Lung (tissue), 12 donors: Measurements from ENCODE around the gene FAT2. TPM values are rescaled to one million over a fixed set of nuclear protein-coding genes. Genes with fewer than 3 reads are reported as not detected.

Source experiments
- ATAC-seq: fragments of 200-7000 bp; cut with Tn5 transposase; one replicate; pipeline ENCODE4 v1.9.1; 2020; ENCODE audit warnings: moderate number of reproducible peaks; ENCODE audit not compliant: insufficient read depth, low FRiP score
- DNase-seq, 3 donors: peaks; one replicate each; pipeline ENCODE4 v3.0.0-alpha.2; 2013 to 2017
- H3K27ac ChIP-seq, 2 donors: one replicate each; pipeline ENCODE4 v1.5.1; 2013; ENCODE audit warnings: mild to moderate bottlenecking in 2 of 2, moderate library complexity in 2 of 2, control low read depth in 1 of 2, inconsistent platforms in 1 of 2, low read depth in 1 of 2, low read length in 1 of 2
- H3K27me3 ChIP-seq, 3 donors: one replicate each; pipeline ENCODE4 v1.5.1; 2013; ENCODE audit warnings: low read length in 2 of 3; ENCODE audit not compliant: control insufficient read depth in 3 of 3, insufficient read depth in 3 of 3
- H3K36me3 ChIP-seq, 4 donors: one replicate each; pipeline ENCODE4 v1.5.1; 2013; ENCODE audit warnings: low read length in 4 of 4, mild to moderate bottlenecking in 1 of 4, moderate library complexity in 1 of 4; ENCODE audit not compliant: control insufficient read depth in 4 of 4, insufficient read depth in 4 of 4
- H3K4me1 ChIP-seq, 5 donors: one replicate each; pipeline ENCODE4 v1.5.1; 2013; ENCODE audit warnings: low read length in 5 of 5, mild to moderate bottlenecking in 2 of 5, moderate library complexity in 1 of 5; ENCODE audit not compliant: control insufficient read depth in 5 of 5, insufficient read depth in 5 of 5
- H3K4me3 ChIP-seq: one replicate; pipeline ENCODE4 v1.5.1; 2013; ENCODE audit warnings: mild to moderate bottlenecking, control low read depth, moderate library complexity
- H3K9ac ChIP-seq, 2 donors: one replicate each; pipeline ENCODE4 v1.5.1; 2013; ENCODE audit warnings: low read length in 2 of 2, control low read depth in 1 of 2; ENCODE audit not compliant: insufficient read depth in 1 of 2
- H3K9me3 ChIP-seq, 4 donors: one replicate each; pipeline ENCODE4 v1.5.1; 2013; ENCODE audit warnings: low read length in 3 of 4, mild to moderate bottlenecking in 1 of 4, moderate library complexity in 1 of 4; ENCODE audit not compliant: control insufficient read depth in 4 of 4, insufficient read depth in 3 of 4
- WGBS, 2 donors: extraction: QIAGEN DNeasy Blood & Tissue Kit; methylation state at CpG; one replicate each; pipeline ENCODE4 v1.1.7; 2013; 5-methylcytosine and 5-hydroxymethylcytosine counted together
- polyA plus RNA-seq, 2 donors: library from polyadenylated mRNA; stranded (reverse); fragments of 200-250 nt; gene quantifications; one replicate each; pipeline ENCODE4 v1.2.1, GENCODE V29; 2013
- total RNA-seq, 2 donors: library from RNA; depleted of rRNA in 1 of 2; stranded (reverse); fragments of >200 nt in 1 of 2; gene quantifications; one replicate each; pipeline ENCODE4 v1.2.1, GENCODE V29; 2014 to 2021
- TF ChIP-seq, protein P1 (sequence below): IDR thresholded peaks from 2 replicates; pipeline ENCODE4 v1.5.1; 2012; ENCODE audit warnings: mild to moderate bottlenecking; ENCODE audit errors: control extremely low read depth, extremely low read depth
- donor health status: control.
- donor health status: control.
- donor health status: Bipolar disorder and iron deficiency.
- donor health status: healthy.
- donor health status: DM: yes; HTN: yes; CAD: no.

The FAT2 gene
- total and polyA plus RNA-seq, 4 donors: 0.24 to 3.1 (median 0.67) TPM

DNA sequence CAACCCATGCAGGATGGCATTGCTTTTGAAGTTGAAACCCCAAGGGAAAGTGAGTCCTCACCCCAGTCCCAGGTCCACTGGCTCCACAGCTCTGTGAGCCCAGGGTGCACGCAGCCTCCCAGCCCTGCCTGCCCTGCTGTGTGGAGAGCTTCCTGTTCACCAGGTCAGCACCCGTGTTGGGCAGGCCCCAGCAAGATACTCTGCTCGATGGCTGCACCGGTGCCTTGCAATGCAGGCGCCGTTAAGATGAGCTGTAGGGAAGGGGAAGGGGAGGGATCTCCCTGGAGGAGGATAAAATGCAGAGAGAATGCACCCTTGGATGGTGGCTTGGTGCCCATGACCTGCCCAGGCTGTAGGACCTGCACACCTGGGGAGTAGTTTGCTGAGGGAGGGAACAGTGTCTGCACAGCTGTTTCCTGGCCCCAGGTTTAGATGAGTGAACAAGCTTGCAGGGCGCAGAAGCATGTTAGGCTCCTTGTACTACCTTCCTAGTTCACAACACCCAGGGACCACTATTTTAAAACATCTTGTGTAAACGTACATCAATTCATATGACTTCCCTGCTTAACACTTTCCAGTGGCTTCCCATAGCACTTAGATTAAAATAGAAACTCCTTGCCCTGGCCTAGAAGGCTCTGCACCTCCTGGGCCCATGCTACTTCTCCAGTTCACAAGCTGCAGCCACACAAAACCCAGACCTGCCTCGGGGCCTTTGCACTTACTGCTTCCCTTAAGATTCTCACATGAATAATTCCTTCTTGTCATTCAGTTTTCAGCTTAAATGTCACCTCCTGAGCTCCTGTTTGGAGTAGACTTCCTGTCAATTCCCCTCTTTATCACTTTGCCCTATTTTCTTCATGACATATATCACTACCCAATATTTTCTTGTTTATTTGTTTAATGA, 19.6 kb downstream of the FAT2 start:
- ATAC-seq (no peak), DNase-seq (no peak)
- no peak overlapping the region for H3K4me3 ChIP-seq
- no peak overlapping the region for H3K27ac ChIP-seq
- 69% methylated on average over 9 of the region's 9 CpGs for WGBS, 2 donors
- TF ChIP-seq, protein P1, sequence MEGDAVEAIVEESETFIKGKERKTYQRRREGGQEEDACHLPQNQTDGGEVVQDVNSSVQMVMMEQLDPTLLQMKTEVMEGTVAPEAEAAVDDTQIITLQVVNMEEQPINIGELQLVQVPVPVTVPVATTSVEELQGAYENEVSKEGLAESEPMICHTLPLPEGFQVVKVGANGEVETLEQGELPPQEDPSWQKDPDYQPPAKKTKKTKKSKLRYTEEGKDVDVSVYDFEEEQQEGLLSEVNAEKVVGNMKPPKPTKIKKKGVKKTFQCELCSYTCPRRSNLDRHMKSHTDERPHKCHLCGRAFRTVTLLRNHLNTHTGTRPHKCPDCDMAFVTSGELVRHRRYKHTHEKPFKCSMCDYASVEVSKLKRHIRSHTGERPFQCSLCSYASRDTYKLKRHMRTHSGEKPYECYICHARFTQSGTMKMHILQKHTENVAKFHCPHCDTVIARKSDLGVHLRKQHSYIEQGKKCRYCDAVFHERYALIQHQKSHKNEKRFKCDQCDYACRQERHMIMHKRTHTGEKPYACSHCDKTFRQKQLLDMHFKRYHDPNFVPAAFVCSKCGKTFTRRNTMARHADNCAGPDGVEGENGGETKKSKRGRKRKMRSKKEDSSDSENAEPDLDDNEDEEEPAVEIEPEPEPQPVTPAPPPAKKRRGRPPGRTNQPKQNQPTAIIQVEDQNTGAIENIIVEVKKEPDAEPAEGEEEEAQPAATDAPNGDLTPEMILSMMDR: no peak
- H3K27me3 ChIP-seq: no peaks in the 10 kb centered on the region
- peaks cover 0 to 2% (median 0%) of the 10 kb centered on the region in 4 donors for H3K9me3 ChIP-seq
- no peak overlapping the region for H3K9ac ChIP-seq
- no peaks in the 10 kb centered on the region for H3K36me3 ChIP-seq
- H3K4me1 ChIP-seq: peaks cover 0 to 4% (median 0%) of the 10 kb centered on the region in 5 donors

DNA sequence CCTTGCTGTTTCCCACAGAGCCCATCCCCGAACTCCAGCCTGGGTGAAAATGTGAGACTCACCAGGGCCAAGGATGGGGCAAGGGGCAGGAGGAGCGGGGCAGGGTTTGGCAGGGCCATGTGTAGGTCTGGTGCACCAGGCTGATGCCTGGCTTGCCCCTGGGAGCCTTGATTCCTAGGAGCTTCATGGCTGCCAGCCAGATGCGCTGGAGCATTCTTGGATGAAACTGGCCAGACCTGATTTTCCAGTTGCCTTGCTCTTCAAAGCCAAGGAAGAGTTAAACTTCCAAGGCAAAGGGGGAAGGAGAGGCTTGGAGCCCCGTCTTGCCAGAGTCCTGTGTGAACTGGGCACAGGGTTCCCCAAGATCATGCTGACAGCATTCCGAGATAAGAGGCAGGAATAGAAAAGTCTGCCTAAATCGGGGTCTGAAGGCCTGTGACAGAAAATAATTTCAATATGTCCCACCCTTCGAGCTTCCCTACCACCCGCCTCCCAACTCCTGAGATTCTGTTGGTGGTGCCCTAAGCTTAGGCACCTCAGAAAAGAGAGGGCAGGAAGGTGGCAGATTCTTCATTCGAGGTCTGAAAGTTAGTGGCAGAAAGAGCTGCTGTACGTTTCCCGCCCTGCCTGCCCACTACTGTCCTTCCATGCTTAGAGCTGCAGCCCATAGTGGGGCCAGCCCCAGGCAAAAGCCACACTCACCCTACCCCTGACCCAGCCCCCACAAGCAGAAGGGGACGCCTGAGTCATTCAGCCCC, 20.4 kb downstream of the FAT2 start:
- DNase-seq: peak; percentile 28 to 72 (median 68)
- Histone ChIP-seq H3K27ac (no peak overlapping the region), H3K27me3 (no peaks in the 10 kb centered on the region), H3K4me3 (no peak overlapping the region), H3K4me1 (peaks cover 0 to 4% (median 0%) of the 10 kb centered on the region in 5 donors), H3K9ac (no peak overlapping the region), H3K36me3 (no peaks in the 10 kb centered on the region), H3K9me3 (peaks cover 0 to 4% (median 0%) of the 10 kb centered on the region in 4 donors)
- ATAC-seq: no peak
- TF ChIP-seq, protein P1: no peak
- 69 to 75% methylated on average over 12 of the region's 12 CpGs for WGBS, 2 donors

DNA sequence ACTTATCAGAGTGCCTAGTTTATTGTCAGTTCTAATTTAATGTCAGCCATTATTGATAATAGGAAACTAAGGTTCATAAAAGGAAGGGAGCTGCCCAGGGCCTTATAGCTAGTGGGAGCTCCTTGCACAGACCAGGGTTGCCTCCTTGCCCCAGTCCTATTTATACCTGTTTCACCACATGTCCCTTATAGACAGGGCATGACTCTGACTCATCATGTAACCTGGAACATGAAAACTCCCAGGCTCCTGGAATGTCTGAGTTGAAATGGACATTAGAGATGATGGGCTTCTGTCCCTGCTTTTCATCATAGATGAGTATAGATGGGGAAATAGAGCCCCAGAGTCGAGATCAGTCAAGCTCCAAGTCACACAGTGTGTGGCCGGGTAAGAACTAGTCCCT, 21.1 kb downstream of the FAT2 start:
- Histone ChIP-seq H3K27ac (no peak overlapping the region), H3K4me1 (peaks cover 0 to 4% (median 0%) of the 10 kb centered on the region in 5 donors), H3K9me3 (peaks cover 0 to 4% (median 0%) of the 10 kb centered on the region in 4 donors), H3K36me3 (no peaks in the 10 kb centered on the region), H3K27me3 (no peaks in the 10 kb centered on the region), H3K4me3 (no peak overlapping the region), H3K9ac (no peak overlapping the region)
- DNase-seq (no peak), ATAC-seq (no peak)
- 69 to 87% methylated on average over 2 of the region's 2 CpGs for WGBS, 2 donors
- TF ChIP-seq, protein P1: no peak
